Measurements from ENCODE around the gene CACNA1S.
A peak's percentile ranks its signal among the peaks of the same experiment; 100 is the strongest.

The CACNA1S gene

GRCh38 chr1:201139756-201140155, 27.5 kb upstream of the CACNA1S start:
- no peak for DNase-seq

- DNase-seq: no peak
These were observed 27.1 kb upstream of the CACNA1S start for GRCh38 chr1:201139306-201139705.

- no peak for DNase-seq
These were observed 26.1 kb upstream of the CACNA1S start for GRCh38 chr1:201138311-201138840.

DNA sequence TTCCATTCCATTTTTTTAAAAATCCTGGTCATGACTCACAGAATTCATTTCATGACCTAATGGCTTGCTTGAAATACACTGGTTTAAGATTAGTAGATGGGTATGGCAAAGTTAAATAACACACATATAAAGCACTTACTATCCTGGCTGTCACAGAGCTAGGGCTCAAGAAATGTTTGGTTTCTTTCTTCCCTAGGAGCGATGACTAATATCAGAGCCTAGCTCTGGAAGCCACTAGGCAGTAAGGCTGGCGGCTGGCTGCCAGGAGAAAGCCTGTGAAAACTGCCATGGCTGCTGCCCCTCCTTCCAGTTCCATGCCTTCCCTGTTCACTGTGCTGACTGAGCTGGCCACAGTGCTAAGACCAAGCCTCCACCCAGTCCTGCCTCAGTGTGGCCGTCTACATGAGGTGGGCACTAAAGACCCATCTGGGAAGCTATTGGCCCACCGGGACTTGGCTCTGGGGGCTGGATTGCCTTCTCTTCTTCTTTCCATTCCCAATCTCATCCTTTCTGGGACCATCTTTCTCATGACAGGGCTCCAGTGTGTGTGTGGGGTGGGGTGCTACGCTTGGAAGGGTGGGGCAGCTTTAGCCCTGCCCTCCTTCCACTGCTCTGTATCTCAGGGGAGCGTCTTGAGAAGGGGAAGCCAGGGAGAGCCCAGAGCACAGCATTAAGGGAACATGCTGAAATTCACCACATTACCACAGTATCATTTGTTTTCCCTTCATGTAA, 25.5 kb upstream of the CACNA1S start:
- DNase-seq: no peak

GRCh38 chr1:201137024-201137392, 24.8 kb upstream of the CACNA1S start:
- no peak for DNase-seq

DNA sequence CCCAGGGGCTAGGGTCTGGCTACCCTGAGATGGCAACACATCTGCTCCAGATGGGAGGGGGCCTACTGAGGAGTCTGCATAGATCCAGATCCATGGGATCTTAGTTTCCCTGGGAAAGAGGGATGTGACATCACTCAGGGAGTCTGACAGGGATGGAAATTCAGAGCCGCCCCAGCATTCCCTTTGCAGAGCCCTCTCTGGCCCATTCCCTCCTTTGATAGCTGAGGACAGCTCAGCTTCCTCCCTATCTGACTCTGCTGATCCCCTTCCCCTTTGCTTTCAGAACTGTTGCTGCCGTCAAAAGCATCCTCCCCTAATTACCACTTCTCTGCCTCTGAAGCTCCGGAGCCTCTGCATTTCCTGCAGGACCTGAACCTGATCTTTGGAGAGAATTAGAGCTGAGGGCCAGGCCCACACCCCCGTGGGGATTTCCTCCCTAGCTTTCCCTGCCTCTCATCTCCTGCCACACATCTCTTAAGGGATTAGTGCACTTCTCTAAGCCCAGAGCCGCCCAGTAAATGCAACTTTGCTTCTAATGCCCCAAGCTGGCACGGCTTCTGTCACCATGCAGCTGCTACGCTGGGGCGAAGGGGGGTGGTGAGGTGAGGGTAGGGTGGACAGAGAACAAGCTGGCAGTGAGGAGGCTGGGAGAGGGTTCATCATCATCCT, 24.3 kb upstream of the CACNA1S start:
- no peak for DNase-seq

DNA sequence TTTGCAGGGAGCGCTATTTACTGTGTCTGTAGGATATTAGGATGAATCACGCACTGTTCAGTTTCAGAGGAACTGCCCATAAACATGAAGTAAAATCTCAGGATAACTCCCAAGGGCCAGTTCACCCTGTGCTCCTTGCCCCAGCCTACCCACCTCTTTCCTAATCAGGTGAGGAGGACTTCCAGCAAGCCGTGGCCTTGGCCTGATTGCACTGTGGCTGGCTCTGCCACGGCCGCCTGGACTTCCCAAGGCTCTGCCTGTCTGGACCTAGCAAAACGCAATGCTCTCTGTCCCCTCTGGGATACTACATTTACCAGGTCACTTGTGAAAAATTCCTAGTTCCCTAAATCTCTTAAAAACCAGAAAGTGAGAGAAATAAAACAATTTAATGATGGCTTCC, 22.2 kb upstream of the CACNA1S start:
- no peak for DNase-seq

GRCh38 chr1:201131398-201131797, 19.2 kb upstream of the CACNA1S start:
- DNase-seq: no peak

DNA sequence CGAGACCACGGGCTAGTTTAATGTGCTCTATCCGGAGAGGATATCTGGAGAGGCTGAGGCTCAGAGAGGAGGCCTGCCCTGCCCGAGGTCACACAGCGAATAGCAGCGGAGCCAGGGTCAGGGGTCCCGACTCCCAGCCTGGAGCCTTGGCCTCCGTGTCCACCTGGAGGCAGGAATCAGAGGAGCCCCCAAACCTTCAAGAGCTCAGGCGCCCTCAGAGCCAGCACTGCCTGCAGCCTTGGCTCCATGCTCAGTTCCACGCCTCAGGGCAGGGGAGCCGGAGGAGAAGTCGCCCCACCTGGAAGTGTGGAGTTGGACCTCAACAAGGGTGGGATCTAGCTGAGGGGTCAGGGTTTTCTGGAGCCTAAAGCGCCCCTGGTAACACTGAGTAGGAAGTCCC, 16.7 kb upstream of the CACNA1S start:
- DNase-seq: no peak

DNA sequence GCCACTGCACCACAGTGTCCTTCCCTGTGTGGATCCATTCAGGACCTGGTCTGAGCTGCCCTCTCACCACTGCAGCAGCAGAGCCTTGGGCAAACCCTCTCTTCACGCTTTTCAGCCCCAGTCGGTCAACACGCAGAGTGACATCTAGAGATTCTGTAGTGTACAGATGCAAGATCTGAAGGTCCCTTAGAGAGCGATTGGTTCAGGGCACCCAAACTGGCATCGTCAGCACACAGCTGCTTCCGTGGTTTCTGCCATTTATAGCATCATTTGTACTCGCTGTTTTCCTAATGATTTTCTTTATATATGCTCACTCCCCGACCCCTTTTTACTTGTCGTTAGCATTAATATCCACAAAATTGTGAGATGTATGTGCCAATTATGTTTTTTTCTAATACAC, 16.2 kb upstream of the CACNA1S start:
- no peak for DNase-seq

DNA sequence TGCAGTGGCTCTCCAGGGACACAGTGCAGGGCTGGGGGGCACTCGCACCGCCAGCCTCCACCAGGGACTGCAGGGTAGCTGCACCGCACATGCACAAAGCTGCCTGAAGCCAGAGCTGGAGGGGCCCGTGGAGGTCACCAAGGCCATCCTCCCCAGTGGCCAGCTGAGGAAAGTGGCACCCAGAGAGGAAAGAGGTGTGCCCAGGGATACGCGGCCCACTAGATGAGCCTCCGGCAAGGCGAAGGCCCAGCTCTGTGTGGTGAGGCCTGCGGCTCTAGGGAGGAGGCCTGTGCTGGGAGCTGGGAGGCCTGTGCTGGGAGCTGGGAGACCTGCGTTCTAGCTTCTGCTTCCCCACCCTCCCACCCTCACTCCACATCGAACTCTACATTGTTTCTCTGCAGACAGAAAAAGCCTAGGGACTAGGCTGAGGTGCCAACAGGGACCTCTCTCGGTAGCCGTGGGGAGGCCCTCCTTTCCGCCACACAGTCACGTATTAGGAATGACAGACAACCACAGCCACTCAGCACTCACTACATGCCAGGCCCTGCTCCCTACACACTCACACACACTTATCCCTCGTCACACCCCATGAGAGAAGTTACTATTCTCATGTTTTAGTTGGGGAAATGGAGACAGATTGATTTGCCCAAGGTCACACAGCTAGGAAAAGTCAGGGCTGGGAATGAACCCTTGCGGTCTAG, 15.7 kb upstream of the CACNA1S start:
- DNase-seq: no peak

- DNase-seq: peak; percentile 43
These were observed 14.9 kb upstream of the CACNA1S start, which contains the start of gene ASCL5 for GRCh38 chr1:201126832-201127754. Gene ASCL5, minus strand, starts transcription at chr1:201127184. Its CDS starts 11,812 bp downstream, at chr1:201115372.

DNA sequence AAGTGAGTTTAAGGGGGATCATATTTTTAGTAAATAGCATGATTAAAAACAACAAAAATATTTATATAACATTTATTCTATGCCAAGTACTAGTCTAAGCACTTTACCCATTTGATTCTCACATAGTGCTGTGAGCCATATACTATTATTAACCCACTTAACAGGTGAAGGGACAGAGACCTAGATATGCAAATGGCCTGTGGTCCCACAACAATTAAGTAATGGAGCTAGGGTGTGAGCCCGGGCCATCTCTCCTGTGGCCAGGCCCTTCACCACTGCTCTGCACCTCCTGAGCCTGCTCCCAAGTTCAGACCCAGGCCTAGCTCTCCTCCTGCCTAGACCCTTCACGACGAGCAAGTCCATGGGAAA, 14.2 kb upstream of the CACNA1S start:
- DNase-seq: no peak

DNA sequence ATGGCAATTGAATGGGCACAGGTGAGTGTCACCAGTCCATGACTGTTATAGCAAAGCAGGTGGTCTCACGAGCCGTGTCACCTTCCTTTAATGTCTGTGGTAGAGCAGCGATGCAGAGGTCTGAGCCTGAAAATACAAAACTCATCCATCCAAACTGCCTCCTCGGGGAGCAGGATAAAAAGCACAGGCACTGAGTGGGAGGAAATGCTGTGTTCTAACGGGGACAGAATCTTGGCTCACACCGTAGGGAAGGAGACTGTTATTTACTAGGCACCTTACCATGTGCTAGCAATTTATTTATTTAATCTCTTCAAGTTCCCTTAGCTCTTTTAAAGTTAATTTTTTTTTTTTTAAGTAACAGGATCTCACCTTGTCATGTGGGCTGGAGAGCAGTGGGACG, 13.6 kb upstream of the CACNA1S start:
- DNase-seq: no peak

GRCh38 chr1:201125019-201125418, 12.8 kb upstream of the CACNA1S start:
- no peak for DNase-seq

GRCh38 chr1:201123866-201124265, 11.6 kb upstream of the CACNA1S start:
- DNase-seq: no peak

DNA sequence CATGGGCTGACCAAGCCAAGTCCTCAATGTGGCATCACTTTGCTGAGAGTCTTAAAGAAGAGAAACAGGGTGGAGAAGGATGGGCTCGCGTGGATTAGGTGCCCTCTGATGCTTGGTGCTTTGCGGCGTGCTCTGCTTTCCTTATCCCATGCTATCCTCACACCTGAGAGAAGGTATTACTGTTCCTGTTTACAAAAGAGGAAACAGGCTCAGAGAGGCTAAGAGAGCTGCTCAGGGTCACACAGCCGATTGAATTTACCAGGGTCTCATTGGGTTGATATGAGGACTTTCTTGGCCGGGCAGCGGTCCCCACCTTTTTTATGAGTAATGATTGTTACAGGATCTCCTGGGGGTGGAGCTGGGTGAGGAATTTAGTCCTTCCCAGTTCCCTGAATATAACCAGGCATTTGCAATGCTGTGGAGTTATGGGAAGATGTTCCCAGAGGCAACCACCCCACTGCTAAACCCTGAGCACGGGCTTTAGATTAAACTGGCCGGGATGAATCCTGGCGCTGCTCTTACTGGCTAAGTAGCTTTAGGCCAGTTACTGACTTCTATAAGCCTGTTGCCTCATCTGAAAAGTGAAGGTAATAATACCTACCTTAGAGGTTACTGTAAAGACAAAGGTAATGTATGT, 10.2 kb upstream of the CACNA1S start:
- DNase-seq: no peak

DNA sequence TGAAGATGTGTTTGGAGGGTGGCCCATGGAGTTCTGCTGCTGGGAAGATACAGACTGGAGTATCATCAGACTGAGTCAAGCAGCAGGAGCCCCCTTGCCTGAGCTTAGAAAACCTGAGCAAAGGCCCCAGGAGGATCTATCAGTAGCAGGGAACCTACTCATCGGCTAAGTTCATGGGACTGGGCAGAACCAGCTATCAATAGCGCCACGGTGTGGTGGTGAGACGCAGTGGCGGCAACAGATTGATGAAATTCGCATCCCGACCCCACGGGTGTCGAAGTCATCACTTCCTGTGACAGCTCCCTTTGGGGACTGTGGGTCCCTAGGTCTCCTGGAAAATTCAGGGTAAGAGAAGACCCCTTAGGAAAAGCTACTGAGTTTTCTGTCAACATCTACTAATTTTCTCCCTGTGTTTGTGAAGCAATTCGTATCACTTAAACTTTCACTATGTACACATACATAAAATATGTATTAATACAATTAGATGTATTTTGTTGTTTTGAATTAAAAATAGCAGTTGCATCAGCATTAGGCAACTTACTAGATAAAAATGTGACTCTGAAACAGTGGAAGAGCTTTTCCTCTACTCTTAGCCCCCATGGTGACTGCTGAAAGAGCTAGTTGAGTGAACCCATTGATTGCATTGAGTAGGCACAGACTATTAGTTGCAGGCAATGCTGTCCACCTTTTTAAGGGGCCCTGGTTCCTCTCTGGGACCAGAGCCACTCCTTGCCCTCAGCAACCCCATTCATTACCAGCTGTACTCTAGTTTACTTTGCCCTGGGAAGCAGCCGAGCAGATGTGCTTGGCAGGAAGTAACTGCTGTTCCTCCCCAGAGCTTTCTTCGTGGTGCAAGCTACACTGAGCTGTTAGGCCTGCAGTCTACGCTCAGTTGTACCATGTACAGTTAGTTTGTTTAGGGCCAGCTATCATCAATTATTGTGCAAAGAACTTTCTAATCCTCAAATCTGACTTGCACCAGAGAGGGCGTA, 7.3 kb upstream of the CACNA1S start:
- DNase-seq: peak; percentile 34

GRCh38 chr1:201116091-201116490, 3.9 kb upstream of the CACNA1S start:
- DNase-seq: no peak

DNA sequence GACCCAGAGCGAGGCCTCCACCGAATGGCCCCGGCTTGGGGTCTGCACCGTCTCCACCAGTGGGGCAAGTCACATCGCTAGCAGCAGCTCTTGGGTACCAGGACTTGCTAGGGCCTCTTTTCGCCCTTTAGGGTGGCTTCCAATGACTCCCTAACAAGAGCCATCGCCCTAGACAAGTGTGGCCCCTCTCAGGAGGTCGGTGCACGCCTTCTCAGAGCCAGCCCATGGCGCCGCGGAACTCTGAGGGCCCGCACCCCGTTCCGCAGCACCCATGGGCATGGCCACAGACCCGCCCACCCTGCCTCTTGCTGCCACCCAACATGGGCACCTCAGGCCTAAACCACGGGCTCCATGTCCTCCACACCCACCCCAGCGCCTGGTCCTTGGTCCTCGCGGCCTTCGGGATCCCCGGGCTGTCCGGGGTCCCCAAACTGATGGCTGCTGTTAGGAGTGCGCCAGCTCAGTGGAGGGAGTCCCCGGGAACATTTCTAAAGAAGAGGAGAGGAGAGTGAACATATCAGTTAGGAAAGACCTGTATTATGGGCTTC, 3.2 kb upstream of the CACNA1S start:
- no peak for DNase-seq
